ENCODE measurements around the gene ORC4.

- TF ChIP-seq SP1 (IDR thresholded peaks at IDR 0.05) (no peak), FOXM1 (IDR thresholded peaks at IDR 0.05; ENCODE audit: borderline replicate concordance) (no peak), SUZ12 (IDR thresholded peaks at IDR 0.05) (no peak), HDGF (IDR thresholded peaks at IDR 0.05; ENCODE audit: borderline replicate concordance) (no peak), FOXA1 (IDR thresholded peaks at IDR 0.05) (no peak), ZNF384 (IDR thresholded peaks at IDR 0.05) (no peak), L3MBTL2 (conservative IDR thresholded peaks at IDR 0.05) (no peak)
- TF ChIP-seq, protein P1, sequence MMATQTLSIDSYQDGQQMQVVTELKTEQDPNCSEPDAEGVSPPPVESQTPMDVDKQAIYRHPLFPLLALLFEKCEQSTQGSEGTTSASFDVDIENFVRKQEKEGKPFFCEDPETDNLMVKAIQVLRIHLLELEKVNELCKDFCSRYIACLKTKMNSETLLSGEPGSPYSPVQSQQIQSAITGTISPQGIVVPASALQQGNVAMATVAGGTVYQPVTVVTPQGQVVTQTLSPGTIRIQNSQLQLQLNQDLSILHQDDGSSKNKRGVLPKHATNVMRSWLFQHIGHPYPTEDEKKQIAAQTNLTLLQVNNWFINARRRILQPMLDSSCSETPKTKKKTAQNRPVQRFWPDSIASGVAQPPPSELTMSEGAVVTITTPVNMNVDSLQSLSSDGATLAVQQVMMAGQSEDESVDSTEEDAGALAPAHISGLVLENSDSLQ (IDR thresholded peaks at IDR 0.05): no peak
These were observed 86.6 kb downstream of the ORC4 start for GRCh38 chr2:147933931-147934330.
